ENCODE measurements around the gene WDCP.

The WDCP gene

DNA sequence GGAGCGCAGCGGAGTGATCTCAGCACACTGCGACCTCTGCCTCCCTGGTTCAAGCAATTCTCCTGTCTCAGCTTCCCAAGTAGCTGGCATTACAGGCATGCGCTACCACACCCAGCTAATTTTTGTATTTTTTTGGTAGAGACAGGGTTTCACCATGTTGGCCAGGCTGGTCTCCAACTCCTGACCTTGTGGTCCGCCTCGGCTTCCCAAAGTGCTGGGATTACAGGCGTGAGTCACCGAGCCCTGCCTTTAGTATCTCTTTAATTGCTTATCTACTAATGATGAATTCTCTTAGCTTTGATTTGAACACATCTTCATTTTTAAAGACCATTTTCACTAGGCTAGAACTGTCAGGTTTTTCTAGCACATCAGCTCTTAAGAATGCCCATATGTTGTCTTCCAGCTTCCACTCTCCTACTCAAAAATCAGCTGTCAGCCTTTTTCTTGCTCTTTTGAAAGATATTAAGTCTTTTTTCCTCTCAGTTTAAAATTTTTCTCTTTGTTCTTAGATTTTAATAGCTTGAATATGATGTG is 53.4 kb downstream of the WDCP start:
- no peak for DNase-seq

GRCh38 chr2:23992931-23993330 is 54.3 kb downstream of the WDCP start:
- DNase-seq, result no peak

DNA sequence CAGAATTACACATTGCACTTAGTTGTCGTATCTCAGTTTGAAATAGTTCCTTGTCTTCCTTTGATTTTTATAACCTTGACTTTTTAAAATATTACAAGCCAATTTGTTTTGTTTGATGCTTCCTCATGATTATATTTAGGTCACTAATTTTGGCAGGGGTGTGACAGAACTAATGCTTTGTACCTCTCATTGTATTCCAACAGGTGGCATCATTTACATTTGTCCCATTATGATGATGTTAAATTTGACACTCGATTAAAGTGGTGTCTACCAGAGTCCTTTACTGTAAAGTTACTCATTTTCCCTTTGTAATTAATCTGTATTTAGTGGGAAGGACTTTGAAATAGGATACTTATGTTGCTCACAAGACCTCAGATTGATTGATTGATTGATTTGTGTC is 58.8 kb downstream of the WDCP start:
- DNase-seq, result peak in 1 of 2 donors; percentile 15

Data from inflammatory macrophage (primary cell).